KOPT-K1 (cell line): ENCODE measurements around the gene ARSD.
"Not testable (repeated sequence)": the region's sequence is repeated elsewhere in the genome, so short reads cannot be mapped to it uniquely, and the experiment has no call there.

ENCODE experiments used
- H3K27ac ChIP-seq: fragments of 200-600 bp; sonication (generic); 2 replicates; pipeline ENCODE4 v1.5.1; 2016; ENCODE audit warnings: antibody characterized with exemption, mild to moderate bottlenecking, low read depth, low read length; ENCODE audit not compliant: poor library complexity, severe bottlenecking
- H3K36me3 ChIP-seq: fragments of 200-600 bp; sonication (generic); 2 replicates; pipeline ENCODE4 v1.5.1; 2017; ENCODE audit warnings: antibody characterized with exemption, mild to moderate bottlenecking, low read length, moderate library complexity; ENCODE audit not compliant: insufficient read depth
- H3K9me3 ChIP-seq: fragments of 200-600 bp; sonication (generic); 2 replicates; pipeline ENCODE4 v1.5.1; 2017; ENCODE audit warnings: antibody characterized with exemption, low read length, mild to moderate bottlenecking; ENCODE audit not compliant: insufficient read depth, poor library complexity, severe bottlenecking

Gene ARSD, protein sequence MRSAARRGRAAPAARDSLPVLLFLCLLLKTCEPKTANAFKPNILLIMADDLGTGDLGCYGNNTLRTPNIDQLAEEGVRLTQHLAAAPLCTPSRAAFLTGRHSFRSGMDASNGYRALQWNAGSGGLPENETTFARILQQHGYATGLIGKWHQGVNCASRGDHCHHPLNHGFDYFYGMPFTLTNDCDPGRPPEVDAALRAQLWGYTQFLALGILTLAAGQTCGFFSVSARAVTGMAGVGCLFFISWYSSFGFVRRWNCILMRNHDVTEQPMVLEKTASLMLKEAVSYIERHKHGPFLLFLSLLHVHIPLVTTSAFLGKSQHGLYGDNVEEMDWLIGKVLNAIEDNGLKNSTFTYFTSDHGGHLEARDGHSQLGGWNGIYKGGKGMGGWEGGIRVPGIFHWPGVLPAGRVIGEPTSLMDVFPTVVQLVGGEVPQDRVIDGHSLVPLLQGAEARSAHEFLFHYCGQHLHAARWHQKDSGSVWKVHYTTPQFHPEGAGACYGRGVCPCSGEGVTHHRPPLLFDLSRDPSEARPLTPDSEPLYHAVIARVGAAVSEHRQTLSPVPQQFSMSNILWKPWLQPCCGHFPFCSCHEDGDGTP

GRCh38 chrX:2928583-2929434, at the start of gene ARSD:
Gene ARSD (minus strand): TSS chrX:2929339. CDS start chrX:2929275, 64 bp downstream.
- H3K27ac ChIP-seq: no peak within 1 kb of the TSS
- H3K9me3 ChIP-seq: no peaks in the 10 kb centered on the region
- H3K36me3 ChIP-seq: no peaks in the 10 kb centered on the region

DNA sequence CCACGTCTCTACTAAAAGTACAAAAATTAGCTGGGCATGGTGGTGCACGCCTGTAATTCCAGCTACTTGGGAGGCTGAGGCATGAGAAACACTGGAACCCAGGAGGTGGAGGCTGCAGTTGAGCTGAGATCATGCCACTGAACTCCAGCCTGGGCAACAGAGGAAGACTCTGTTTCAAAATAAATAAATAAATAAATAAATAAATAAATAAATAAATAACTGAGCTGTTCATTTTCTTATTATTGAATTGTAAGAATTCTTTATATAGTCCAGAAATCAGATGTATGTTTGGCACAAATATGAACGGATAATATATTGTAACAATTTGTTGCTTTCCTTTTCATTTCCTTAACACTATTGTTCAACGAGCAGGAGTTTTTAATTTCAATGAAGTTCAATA, 49.5 kb upstream of the ARSD start:
- H3K27ac ChIP-seq, H3K36me3 ChIP-seq, H3K9me3 ChIP-seq: not testable (repeated sequence)

- no peaks in the 10 kb centered on the region for H3K9me3 ChIP-seq
- H3K36me3 ChIP-seq: no peaks in the 10 kb centered on the region
These were observed 45.8 kb upstream of the ARSD start for GRCh38 chrX:2974961-2975360.

GRCh38 chrX:2972391-2972790, 43.3 kb upstream of the ARSD start:
- Histone ChIP-seq H3K36me3 (no peaks in the 10 kb centered on the region), H3K9me3 (no peaks in the 10 kb centered on the region), H3K27ac (no peak overlapping the region)

More at GRCh38 chrX:2974961-2975360, 45.8 kb upstream of the ARSD start:
- H3K27ac ChIP-seq: no peak overlapping the region

GRCh38 chrX:2969021-2969420, 39.9 kb upstream of the ARSD start:
- Histone ChIP-seq H3K36me3 (no peaks in the 10 kb centered on the region), H3K27ac (no peak overlapping the region), H3K9me3 (no peaks in the 10 kb centered on the region)

DNA sequence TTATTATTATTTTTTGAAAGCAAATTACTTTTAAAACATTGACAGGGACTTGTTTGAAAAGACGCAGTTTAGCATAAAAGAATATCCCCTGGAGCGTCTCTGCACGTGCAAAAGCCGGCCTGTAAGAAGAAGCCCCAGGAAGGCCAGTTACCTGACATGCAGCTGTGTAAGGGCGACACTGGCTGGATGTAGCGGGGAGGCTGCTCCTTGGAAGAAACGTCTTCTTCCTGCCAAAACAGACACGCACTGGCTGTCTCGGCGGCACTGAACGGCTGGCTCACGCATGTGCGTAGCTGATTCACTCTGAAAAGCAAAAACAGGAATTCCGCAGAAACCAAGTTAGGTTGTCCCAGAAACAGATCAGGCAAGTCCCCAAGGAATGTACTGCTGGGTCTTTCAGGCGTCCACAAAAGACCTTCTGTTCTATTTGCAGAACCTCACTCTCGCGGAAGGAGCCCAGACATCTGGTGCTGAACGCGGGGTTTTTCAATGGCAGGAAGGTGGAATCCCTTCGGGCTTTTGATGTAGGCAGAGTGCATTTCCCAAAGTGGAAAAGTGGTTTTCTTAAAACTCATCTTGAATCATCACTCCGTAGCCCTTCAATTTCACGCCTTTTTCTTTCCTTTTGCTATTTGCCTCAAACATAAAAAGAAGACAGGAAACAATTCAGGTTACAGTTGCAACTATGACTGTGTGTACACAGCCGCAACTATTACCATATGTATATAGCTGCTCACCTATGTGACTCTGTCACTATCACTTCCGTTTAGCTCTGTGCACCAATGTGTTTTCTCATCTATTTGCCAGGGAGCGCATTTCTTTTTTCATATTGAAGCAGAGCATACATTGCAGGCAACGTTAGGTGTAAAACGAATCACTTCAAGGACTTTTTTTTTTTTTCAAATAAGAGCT, 39.1 kb upstream of the ARSD start:
- H3K9me3 ChIP-seq: no peaks in the 10 kb centered on the region
- H3K27ac ChIP-seq: no peak overlapping the region
- no peaks in the 10 kb centered on the region for H3K36me3 ChIP-seq

DNA sequence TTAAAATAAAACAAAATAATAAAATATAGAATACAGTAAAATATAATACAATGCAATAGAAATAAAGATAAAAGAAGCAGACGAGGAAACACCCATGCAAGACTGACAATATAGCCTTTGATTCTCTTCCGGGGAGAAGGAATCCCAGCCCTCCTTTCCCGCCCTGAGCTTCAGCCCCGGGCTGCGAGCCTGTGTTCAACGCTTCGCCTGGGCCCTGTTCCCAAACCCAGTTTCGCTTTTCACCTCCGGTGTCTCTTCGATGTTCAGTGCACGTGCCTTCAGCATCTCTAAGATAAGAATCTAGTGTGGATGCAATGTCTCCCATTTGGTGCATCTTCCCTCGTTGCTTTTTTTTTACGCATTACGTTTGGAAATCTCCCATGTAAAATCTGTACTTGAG, 38.4 kb upstream of the ARSD start:
- Histone ChIP-seq H3K36me3 (no peaks in the 10 kb centered on the region), H3K27ac (no peak overlapping the region), H3K9me3 (no peaks in the 10 kb centered on the region)

DNA sequence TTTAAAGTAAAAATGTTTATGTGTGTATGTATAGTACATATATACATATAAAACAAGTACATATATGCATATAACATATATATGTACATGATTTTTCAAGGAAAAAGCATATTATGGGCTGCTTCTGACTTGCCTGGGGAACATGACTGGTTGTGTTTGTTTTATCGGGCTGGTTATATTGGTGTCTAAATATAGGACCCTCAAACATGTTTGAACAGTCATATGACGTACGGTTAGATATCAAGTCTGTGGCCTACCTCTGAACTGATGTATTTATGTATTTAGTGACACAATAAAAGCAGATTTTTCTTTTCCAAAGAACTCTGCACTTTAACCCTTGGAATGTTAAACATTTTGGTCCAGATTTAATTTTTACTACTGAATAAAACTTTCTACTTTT, 37.9 kb upstream of the ARSD start:
- Histone ChIP-seq H3K27ac (no peak overlapping the region), H3K9me3 (no peaks in the 10 kb centered on the region)

GRCh38 chrX:2965965-2966364, 36.8 kb upstream of the ARSD start:
- H3K9me3 ChIP-seq: no peaks in the 10 kb centered on the region
- H3K36me3 ChIP-seq: no peaks in the 10 kb centered on the region
- H3K27ac ChIP-seq: no peak overlapping the region

More for the DNA sequence above, 37.9 kb upstream of the ARSD start:
- no peaks in the 10 kb centered on the region for H3K36me3 ChIP-seq

- not testable (repeated sequence) for H3K9me3 ChIP-seq, H3K36me3 ChIP-seq, H3K27ac ChIP-seq
These were observed 35.1 kb upstream of the ARSD start for GRCh38 chrX:2963992-2964794.

DNA sequence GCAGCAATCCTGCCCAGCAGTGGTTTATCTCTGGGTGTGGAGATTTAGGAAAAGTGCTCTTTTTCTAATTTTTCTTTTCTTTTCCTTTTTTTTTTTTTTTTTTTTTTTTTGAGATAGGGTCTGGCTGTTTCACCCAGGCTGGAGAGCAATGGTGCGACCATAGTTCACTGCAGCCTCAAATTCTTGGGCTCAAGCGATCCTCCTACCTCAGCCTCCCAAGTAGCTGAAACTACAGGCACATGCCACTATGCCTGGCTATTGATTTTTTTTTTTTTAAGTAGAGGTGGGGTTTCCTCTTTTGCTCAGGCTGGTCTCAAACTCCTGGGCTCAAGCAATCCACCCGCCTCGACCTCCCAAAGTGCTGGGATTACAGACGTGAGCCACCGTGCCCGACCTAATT, 34.3 kb upstream of the ARSD start:
- H3K36me3 ChIP-seq, H3K27ac ChIP-seq, H3K9me3 ChIP-seq: not testable (repeated sequence)

DNA sequence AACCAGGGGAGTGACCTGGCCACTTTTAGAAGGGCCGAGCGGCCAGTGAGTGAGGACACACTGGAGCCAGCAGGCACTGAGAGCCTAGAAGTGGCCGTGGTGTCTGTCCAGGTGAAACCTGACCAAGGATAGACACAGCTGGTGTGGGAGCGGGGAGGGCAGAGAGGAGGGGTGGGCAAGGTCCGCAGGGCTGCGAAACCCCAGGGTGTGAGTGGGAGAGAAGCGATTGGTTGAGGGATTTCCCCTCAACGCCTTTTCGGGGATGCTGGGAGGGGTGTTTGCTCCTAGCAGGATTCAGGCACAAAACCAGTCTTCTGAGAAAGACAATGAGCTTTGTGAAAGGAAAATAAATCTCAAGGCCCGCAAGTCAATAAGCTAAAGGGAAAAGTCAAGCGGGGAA, 33.2 kb upstream of the ARSD start:
- no peaks in the 10 kb centered on the region for H3K36me3 ChIP-seq
- H3K27ac ChIP-seq: no peak overlapping the region
- no peaks in the 10 kb centered on the region for H3K9me3 ChIP-seq

GRCh38 chrX:2960861-2961515, 31.8 kb upstream of the ARSD start:
- H3K36me3 ChIP-seq: no peaks in the 10 kb centered on the region
- no peak overlapping the region for H3K27ac ChIP-seq
- no peaks in the 10 kb centered on the region for H3K9me3 ChIP-seq
